ENCODE data around the gene NR5A1. TPM values are rescaled to one million over a fixed set of nuclear protein-coding genes. Genes with fewer than 3 reads are reported as not detected.

NR5A1 gene
- polyA plus RNA-seq, 2 donors = 0.02 TPM; not detected in 1

DNA sequence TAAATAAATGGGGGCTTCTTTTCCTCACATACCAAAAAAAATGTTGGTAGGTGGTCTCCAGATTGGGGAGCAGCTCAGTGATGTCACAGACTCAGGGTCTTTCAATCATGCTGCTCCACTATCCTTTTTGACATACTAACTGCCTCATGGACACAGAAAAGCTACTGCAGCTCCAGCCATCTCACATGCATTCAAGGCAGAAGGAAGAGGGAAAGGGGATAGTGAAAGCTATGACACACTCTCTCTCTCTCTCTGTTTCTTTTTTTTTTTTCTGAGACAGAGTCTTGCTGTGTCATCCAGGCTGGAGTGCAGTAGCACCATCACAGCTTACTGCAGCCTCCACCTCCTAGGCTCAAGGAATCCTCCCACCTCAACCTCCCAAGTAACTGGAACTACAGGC lies 64.8 kb downstream of the NR5A1 start:
- no peaks in the 10 kb centered on the region for H3K4me1 ChIP-seq (ENCODE audit: control insufficient read depth in 2 of 2, insufficient read depth in 2 of 2, low read length in 1 of 2)
- no peak overlapping the region for H3K4me3 ChIP-seq (ENCODE audit: low read depth in 1 of 2, low read length in 2 of 2)
- H3K27ac ChIP-seq (ENCODE audit: low read depth in 2 of 2, low read length in 1 of 2) = no peak overlapping the region
- no peaks in the 10 kb centered on the region for H3K27me3 ChIP-seq (ENCODE audit: control insufficient read depth in 1 of 2, insufficient read depth in 2 of 2, low read length in 2 of 2)
- H3K9me3 ChIP-seq (ENCODE audit: control insufficient read depth in 2 of 2, insufficient read depth in 1 of 2, low read depth in 1 of 2, low read length in 1 of 2) = no peaks in the 10 kb centered on the region
- H3K36me3 ChIP-seq (ENCODE audit: control insufficient read depth in 2 of 2, insufficient read depth in 2 of 2, low read length in 1 of 2) = no peaks in the 10 kb centered on the region

DNA sequence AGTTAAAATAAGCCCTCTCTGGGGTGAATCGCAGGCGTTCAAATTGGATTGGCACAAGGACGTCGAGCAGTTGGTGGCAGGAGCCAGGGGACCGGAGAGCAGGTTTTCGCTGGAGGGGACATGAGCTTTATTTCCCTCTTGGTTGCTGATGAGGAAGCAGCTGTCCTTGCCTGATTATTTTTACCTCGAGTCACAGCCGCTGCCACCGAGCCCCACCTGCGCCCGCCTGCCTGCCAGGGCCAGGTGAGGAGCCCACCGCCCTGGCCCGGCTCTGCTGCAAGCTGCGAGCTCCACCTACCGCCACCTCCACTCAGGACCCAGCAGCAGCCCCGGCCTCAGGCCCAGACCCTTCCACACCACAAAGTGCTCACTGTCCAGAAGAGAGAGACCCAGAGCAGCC lies 65.9 kb downstream of the NR5A1 start:
- Histone ChIP-seq H3K9me3 (ENCODE audit: control insufficient read depth in 2 of 2, insufficient read depth in 1 of 2, low read depth in 1 of 2, low read length in 1 of 2) (no peaks in the 10 kb centered on the region), H3K4me1 (ENCODE audit: control insufficient read depth in 2 of 2, insufficient read depth in 2 of 2, low read length in 1 of 2) (no peaks in the 10 kb centered on the region), H3K27me3 (ENCODE audit: control insufficient read depth in 1 of 2, insufficient read depth in 2 of 2, low read length in 2 of 2) (no peaks in the 10 kb centered on the region), H3K4me3 (ENCODE audit: low read depth in 1 of 2, low read length in 2 of 2) (no peak overlapping the region), H3K36me3 (ENCODE audit: control insufficient read depth in 2 of 2, insufficient read depth in 2 of 2, low read length in 1 of 2) (no peaks in the 10 kb centered on the region), H3K27ac (ENCODE audit: low read depth in 2 of 2, low read length in 1 of 2) (no peak overlapping the region)
- WGBS, 2 donors = 77 to 78% methylated on average over 16 of the region's 16 CpGs

GRCh38 chr9:124440786-124441185 lies 66.4 kb downstream of the NR5A1 start:
- 80% methylated on average over 10 of the region's 10 CpGs for WGBS, 2 donors
- Histone ChIP-seq H3K9me3 (ENCODE audit: control insufficient read depth in 2 of 2, insufficient read depth in 1 of 2, low read depth in 1 of 2, low read length in 1 of 2) (no peaks in the 10 kb centered on the region), H3K4me3 (ENCODE audit: low read depth in 1 of 2, low read length in 2 of 2) (no peak overlapping the region), H3K36me3 (ENCODE audit: control insufficient read depth in 2 of 2, insufficient read depth in 2 of 2, low read length in 1 of 2) (no peaks in the 10 kb centered on the region), H3K27me3 (ENCODE audit: control insufficient read depth in 1 of 2, insufficient read depth in 2 of 2, low read length in 2 of 2) (no peaks in the 10 kb centered on the region), H3K4me1 (ENCODE audit: control insufficient read depth in 2 of 2, insufficient read depth in 2 of 2, low read length in 1 of 2) (no peaks in the 10 kb centered on the region), H3K27ac (ENCODE audit: low read depth in 2 of 2, low read length in 1 of 2) (no peak overlapping the region)

- Histone ChIP-seq H3K27me3 (ENCODE audit: control insufficient read depth in 1 of 2, insufficient read depth in 2 of 2, low read length in 2 of 2) (no peaks in the 10 kb centered on the region), H3K27ac (ENCODE audit: low read depth in 2 of 2, low read length in 1 of 2) (no peak overlapping the region), H3K4me3 (ENCODE audit: low read depth in 1 of 2, low read length in 2 of 2) (no peak overlapping the region), H3K36me3 (ENCODE audit: control insufficient read depth in 2 of 2, insufficient read depth in 2 of 2, low read length in 1 of 2) (no peaks in the 10 kb centered on the region), H3K9me3 (ENCODE audit: control insufficient read depth in 2 of 2, insufficient read depth in 1 of 2, low read depth in 1 of 2, low read length in 1 of 2) (no peaks in the 10 kb centered on the region), H3K4me1 (ENCODE audit: control insufficient read depth in 2 of 2, insufficient read depth in 2 of 2, low read length in 1 of 2) (no peaks in the 10 kb centered on the region)
- 93 to 96% methylated on average over 6 of the region's 6 CpGs for WGBS, 2 donors
Measured at GRCh38 chr9:124439686-124440243, 67.4 kb downstream of the NR5A1 start.

DNA sequence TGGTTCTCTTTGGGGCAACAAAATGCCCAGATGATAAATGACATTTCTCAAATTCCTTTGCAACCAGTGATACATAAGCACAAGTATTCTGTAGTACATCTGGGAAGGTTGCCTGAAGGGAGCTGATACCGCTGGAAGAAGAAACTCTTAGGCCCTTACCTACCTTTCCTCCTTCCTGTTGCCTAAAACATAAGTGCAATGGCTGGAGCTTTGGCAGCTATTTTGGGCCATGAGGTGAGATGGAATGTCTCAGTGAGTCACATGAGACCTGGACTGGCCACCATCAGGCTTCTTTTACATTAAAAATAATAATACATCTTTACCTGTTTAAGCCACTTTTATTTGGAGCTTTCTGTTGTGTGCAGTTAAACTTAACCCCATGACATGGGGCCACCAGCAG lies 68.1 kb downstream of the NR5A1 start:
- no peak overlapping the region for H3K27ac ChIP-seq (ENCODE audit: low read depth in 2 of 2, low read length in 1 of 2)
- 92 to 96% methylated on average over 1 of the region's 1 CpG for WGBS, 2 donors
- no peaks in the 10 kb centered on the region for H3K4me1 ChIP-seq (ENCODE audit: control insufficient read depth in 2 of 2, insufficient read depth in 2 of 2, low read length in 1 of 2)
- H3K27me3 ChIP-seq (ENCODE audit: control insufficient read depth in 1 of 2, insufficient read depth in 2 of 2, low read length in 2 of 2) = no peaks in the 10 kb centered on the region
- H3K4me3 ChIP-seq (ENCODE audit: low read depth in 1 of 2, low read length in 2 of 2) = no peak overlapping the region
- H3K9me3 ChIP-seq (ENCODE audit: control insufficient read depth in 2 of 2, insufficient read depth in 1 of 2, low read depth in 1 of 2, low read length in 1 of 2) = no peaks in the 10 kb centered on the region
- H3K36me3 ChIP-seq (ENCODE audit: control insufficient read depth in 2 of 2, insufficient read depth in 2 of 2, low read length in 1 of 2) = no peaks in the 10 kb centered on the region

DNA sequence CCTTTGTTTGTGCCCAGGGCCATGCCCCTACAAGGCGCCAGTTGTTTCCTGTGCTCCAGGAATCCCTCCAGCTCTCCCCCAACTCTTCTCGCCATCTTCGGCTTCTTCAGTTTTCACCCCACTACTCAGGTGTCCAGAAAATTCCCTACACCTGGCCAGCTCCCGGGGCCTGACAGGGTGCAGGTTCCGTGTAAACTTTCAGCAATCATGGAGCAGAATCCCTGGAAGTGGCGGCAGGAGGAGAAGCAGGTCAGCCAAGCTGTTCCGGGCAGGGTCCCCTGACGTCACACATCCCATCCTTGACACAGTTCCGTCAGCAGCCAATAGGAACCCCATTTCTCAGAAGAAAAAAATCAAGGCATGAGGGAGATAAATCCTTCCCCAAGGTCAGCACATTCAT lies 69.1 kb downstream of the NR5A1 start:
- Histone ChIP-seq H3K9me3 (ENCODE audit: control insufficient read depth in 2 of 2, insufficient read depth in 1 of 2, low read depth in 1 of 2, low read length in 1 of 2) (no peaks in the 10 kb centered on the region), H3K4me1 (ENCODE audit: control insufficient read depth in 2 of 2, insufficient read depth in 2 of 2, low read length in 1 of 2) (no peaks in the 10 kb centered on the region), H3K27ac (ENCODE audit: low read depth in 2 of 2, low read length in 1 of 2) (no peak overlapping the region), H3K36me3 (ENCODE audit: control insufficient read depth in 2 of 2, insufficient read depth in 2 of 2, low read length in 1 of 2) (no peaks in the 10 kb centered on the region), H3K27me3 (ENCODE audit: control insufficient read depth in 1 of 2, insufficient read depth in 2 of 2, low read length in 2 of 2) (no peaks in the 10 kb centered on the region), H3K4me3 (ENCODE audit: low read depth in 1 of 2, low read length in 2 of 2) (no peak overlapping the region)
- 82 to 91% methylated on average over 9 of the region's 9 CpGs for WGBS, 2 donors

DNA sequence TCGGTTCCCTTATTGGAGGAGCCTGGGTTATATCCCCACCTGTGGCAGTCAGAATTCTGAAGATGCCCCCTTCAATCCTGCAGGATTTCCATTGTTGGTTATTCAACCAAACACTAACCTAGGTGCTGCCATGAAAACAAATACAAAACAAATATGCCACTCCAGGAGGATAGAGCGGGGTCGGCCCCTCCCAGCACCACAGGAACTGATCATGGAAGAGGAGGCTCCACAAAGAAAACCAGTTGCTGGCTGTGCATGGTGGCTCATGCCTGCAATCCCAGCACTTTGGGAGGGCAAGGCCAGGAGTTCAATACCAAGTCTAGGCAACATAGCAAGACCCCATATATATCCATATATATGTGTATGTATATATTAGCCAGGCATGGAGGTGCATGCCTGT lies 70.1 kb downstream of the NR5A1 start:
- Histone ChIP-seq H3K9me3 (ENCODE audit: control insufficient read depth in 2 of 2, insufficient read depth in 1 of 2, low read depth in 1 of 2, low read length in 1 of 2) (no peaks in the 10 kb centered on the region), H3K4me1 (ENCODE audit: control insufficient read depth in 2 of 2, insufficient read depth in 2 of 2, low read length in 1 of 2) (no peaks in the 10 kb centered on the region), H3K4me3 (ENCODE audit: low read depth in 1 of 2, low read length in 2 of 2) (no peak overlapping the region), H3K27me3 (ENCODE audit: control insufficient read depth in 1 of 2, insufficient read depth in 2 of 2, low read length in 2 of 2) (no peaks in the 10 kb centered on the region), H3K27ac (ENCODE audit: low read depth in 2 of 2, low read length in 1 of 2) (no peak overlapping the region), H3K36me3 (ENCODE audit: control insufficient read depth in 2 of 2, insufficient read depth in 2 of 2, low read length in 1 of 2) (no peaks in the 10 kb centered on the region)
- 93 to 95% methylated on average over 3 of the region's 3 CpGs for WGBS, 2 donors

GRCh38 chr9:124436320-124436719 lies 70.9 kb downstream of the NR5A1 start:
- Histone ChIP-seq H3K4me1 (ENCODE audit: control insufficient read depth in 2 of 2, insufficient read depth in 2 of 2, low read length in 1 of 2) (no peaks in the 10 kb centered on the region), H3K36me3 (ENCODE audit: control insufficient read depth in 2 of 2, insufficient read depth in 2 of 2, low read length in 1 of 2) (no peaks in the 10 kb centered on the region), H3K27ac (ENCODE audit: low read depth in 2 of 2, low read length in 1 of 2) (no peak overlapping the region), H3K4me3 (ENCODE audit: low read depth in 1 of 2, low read length in 2 of 2) (no peak overlapping the region), H3K27me3 (ENCODE audit: control insufficient read depth in 1 of 2, insufficient read depth in 2 of 2, low read length in 2 of 2) (no peaks in the 10 kb centered on the region), H3K9me3 (ENCODE audit: control insufficient read depth in 2 of 2, insufficient read depth in 1 of 2, low read depth in 1 of 2, low read length in 1 of 2) (no peaks in the 10 kb centered on the region)

Other genes with a start within 250 kb of the NR5A1 start
- gene NEK6, start 249.4 kb downstream of the NR5A1 start, polyA plus RNA-seq = 1 to 10 TPM; 1.7 to 2.3 TPM
- gene PSMB7, start 92.0 kb downstream of the NR5A1 start, polyA plus RNA-seq = 100 to 1,000 TPM; 137 to 190 TPM
- under 1 TPM in 1 of 2 donors, not detected in 1; 0.02 TPM for gene ADGRD2, start 56.9 kb downstream of the NR5A1 start, polyA plus RNA-seq